ENCODE measurements around the gene PLCD1.
A peak's percentile ranks its signal among the peaks of the same experiment; 100 is the strongest.

PLCD1 gene

GRCh38 chr3:37986479-37987314 lies 42.7 kb downstream of the PLCD1 start:
- no peak for DNase-seq (ENCODE audit: insufficient read length)
- no peak for FAIRE-seq
- TF ChIP-seq TAF1 (IDR thresholded peaks at IDR 0.05; ENCODE audit: borderline replicate concordance, low read depth, low read length) (no peak), POLR2A (IDR thresholded peaks at IDR 0.05; ENCODE audit: low read depth, low read length) (no peak), POLR2AphosphoS5 (IDR thresholded peaks at IDR 0.05; ENCODE audit: low read depth, low read length) (no peak)

- TF ChIP-seq TAF1 (IDR thresholded peaks at IDR 0.05; ENCODE audit: borderline replicate concordance, low read depth, low read length) (no peak), POLR2AphosphoS5 (IDR thresholded peaks at IDR 0.05; ENCODE audit: low read depth, low read length) (no peak), POLR2A (IDR thresholded peaks at IDR 0.05; ENCODE audit: low read depth, low read length) (no peak)
- FAIRE-seq: no peak
- no peak for DNase-seq (ENCODE audit: insufficient read length)
Observed at GRCh38 chr3:37985637-37986320, 43.7 kb downstream of the PLCD1 start.

GRCh38 chr3:37984596-37984995 lies 44.8 kb downstream of the PLCD1 start:
- TF ChIP-seq POLR2A (IDR thresholded peaks at IDR 0.05; ENCODE audit: low read depth, low read length) (no peak), TAF1 (IDR thresholded peaks at IDR 0.05; ENCODE audit: borderline replicate concordance, low read depth, low read length) (no peak), POLR2AphosphoS5 (IDR thresholded peaks at IDR 0.05; ENCODE audit: low read depth, low read length) (no peak)
- no peak for DNase-seq (ENCODE audit: insufficient read length)
- FAIRE-seq: no peak

- DNase-seq (ENCODE audit: insufficient read length): no peak
- no peak for TF ChIP-seq TAF1 (IDR thresholded peaks at IDR 0.05; ENCODE audit: borderline replicate concordance, low read depth, low read length)
- no peak for TF ChIP-seq POLR2AphosphoS5 (IDR thresholded peaks at IDR 0.05; ENCODE audit: low read depth, low read length)
- no peak for TF ChIP-seq POLR2A (IDR thresholded peaks at IDR 0.05; ENCODE audit: low read depth, low read length)
- no peak for FAIRE-seq
Observed at GRCh38 chr3:37984051-37984450, 45.4 kb downstream of the PLCD1 start.

- FAIRE-seq (no peak), DNase-seq (ENCODE audit: insufficient read length) (no peak)
- no peak for TF ChIP-seq POLR2AphosphoS5 (IDR thresholded peaks at IDR 0.05; ENCODE audit: low read depth, low read length)
- TF ChIP-seq POLR2A (IDR thresholded peaks at IDR 0.05; ENCODE audit: low read depth, low read length): no peak
- TF ChIP-seq TAF1 (IDR thresholded peaks at IDR 0.05; ENCODE audit: borderline replicate concordance, low read depth, low read length): no peak
Observed at GRCh38 chr3:37982331-37982730, 47.1 kb downstream of the PLCD1 start.

- FAIRE-seq: no peak
- TF ChIP-seq TAF1 (IDR thresholded peaks at IDR 0.05; ENCODE audit: borderline replicate concordance, low read depth, low read length): no peak
- no peak for TF ChIP-seq POLR2A (IDR thresholded peaks at IDR 0.05; ENCODE audit: low read depth, low read length)
- no peak for TF ChIP-seq POLR2AphosphoS5 (IDR thresholded peaks at IDR 0.05; ENCODE audit: low read depth, low read length)
- DNase-seq (ENCODE audit: insufficient read length): no peak
Observed at GRCh38 chr3:37981348-37981664, 48.1 kb downstream of the PLCD1 start.

- DNase-seq (ENCODE audit: insufficient read length): no peak
- TF ChIP-seq TAF1 (IDR thresholded peaks at IDR 0.05; ENCODE audit: borderline replicate concordance, low read depth, low read length) (no peak), POLR2A (IDR thresholded peaks at IDR 0.05; ENCODE audit: low read depth, low read length) (no peak), POLR2AphosphoS5 (IDR thresholded peaks at IDR 0.05; ENCODE audit: low read depth, low read length) (no peak)
- no peak for FAIRE-seq
Observed at GRCh38 chr3:37980462-37981347, 48.7 kb downstream of the PLCD1 start.

GRCh38 chr3:37979541-37980461 lies 49.6 kb downstream of the PLCD1 start:
- FAIRE-seq (no peak), DNase-seq (ENCODE audit: insufficient read length) (no peak)
- no peak for TF ChIP-seq POLR2AphosphoS5 (IDR thresholded peaks at IDR 0.05; ENCODE audit: low read depth, low read length)
- TF ChIP-seq TAF1 (IDR thresholded peaks at IDR 0.05; ENCODE audit: borderline replicate concordance, low read depth, low read length): no peak
- no peak for TF ChIP-seq POLR2A (IDR thresholded peaks at IDR 0.05; ENCODE audit: low read depth, low read length)

GRCh38 chr3:37974121-37975083 lies 55.0 kb downstream of the PLCD1 start:
- peak; percentile 83 for FAIRE-seq
- DNase-seq (ENCODE audit: insufficient read length): peak; percentile 53
- TF ChIP-seq POLR2A (IDR thresholded peaks at IDR 0.05; ENCODE audit: low read depth, low read length) (no peak), POLR2AphosphoS5 (IDR thresholded peaks at IDR 0.05; ENCODE audit: low read depth, low read length) (no peak)
